GM18519 (cell line): ENCODE measurements around the gene HPCAL1.

Experiments
- ATAC-seq: cut with Tn5 transposase; IDR thresholded peaks from one replicate; pipeline ENCODE4 v1.9.1; 2021; ENCODE audit warnings: mild to moderate bottlenecking, moderate library complexity; ENCODE audit not compliant: unreplicated experiment, low FRiP score

Gene HPCAL1

GRCh38 chr2:10300328-10300920 is 2.3 kb upstream of the HPCAL1 start:
- no peak for ATAC-seq

- no peak for ATAC-seq
Measured at GRCh38 chr2:10300997-10301940, 1.4 kb upstream of the HPCAL1 start.

DNA sequence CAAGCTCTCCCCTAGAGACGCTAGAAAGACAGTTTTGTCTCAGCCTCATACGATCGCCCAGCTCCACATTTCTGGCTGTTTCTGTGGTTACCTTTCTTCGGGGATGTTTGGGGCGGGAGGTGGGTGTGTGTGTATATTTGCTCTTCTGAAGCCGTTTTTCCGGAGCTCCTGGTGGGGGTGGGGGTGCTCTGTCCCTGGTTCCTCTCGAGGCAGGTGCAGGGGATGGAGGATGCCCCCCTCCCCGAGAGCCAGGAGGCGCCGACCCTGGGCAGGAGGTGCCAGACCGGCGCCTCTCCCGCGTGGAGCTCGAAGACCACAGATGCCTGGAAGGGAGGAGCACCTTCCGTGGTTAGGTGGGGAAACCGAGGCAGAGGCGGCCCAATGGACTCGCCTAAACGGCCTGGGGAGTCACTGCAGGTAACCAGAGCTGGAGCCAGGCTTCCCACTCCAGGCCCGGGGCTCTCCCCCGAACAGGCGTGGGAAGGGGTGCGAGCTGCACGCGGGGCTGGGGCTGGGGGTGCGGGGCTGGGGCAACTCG is 694 bp upstream of the HPCAL1 start:
- no peak for ATAC-seq

DNA sequence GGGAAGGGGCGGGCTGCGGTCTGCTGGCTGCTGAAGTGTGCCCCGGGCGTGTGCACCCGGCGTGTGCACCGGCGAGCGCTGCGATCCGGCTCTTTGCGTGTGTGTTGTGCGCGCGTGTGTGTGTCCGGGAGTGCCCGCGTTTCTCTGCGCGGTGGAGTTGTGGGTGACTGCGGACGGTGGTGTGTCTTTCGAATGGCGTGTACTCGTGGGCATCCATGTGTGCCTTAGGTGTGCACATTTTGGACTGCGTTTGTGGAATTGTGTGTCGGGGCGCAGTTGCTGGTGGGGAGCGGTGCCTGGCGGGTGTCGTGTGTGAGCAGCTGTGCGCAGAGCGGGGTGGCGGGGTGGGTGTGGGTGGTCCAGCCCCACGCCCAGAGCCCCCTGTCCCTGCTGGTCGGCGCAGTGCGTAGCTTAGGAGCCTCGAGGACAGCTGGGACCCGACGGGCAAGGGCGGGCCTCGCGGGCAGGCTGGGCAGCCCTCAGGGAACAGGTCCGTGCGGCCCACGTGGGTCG is 533 bp downstream of the HPCAL1 start:
- ATAC-seq: no peak

GRCh38 chr2:10303694-10304378 is 1.1 kb downstream of the HPCAL1 start:
- no peak for ATAC-seq

GRCh38 chr2:10304458-10305253 is 2.0 kb downstream of the HPCAL1 start:
- ATAC-seq: no peak

- no peak for ATAC-seq
Measured at GRCh38 chr2:10305254-10305635, 2.5 kb downstream of the HPCAL1 start.

DNA sequence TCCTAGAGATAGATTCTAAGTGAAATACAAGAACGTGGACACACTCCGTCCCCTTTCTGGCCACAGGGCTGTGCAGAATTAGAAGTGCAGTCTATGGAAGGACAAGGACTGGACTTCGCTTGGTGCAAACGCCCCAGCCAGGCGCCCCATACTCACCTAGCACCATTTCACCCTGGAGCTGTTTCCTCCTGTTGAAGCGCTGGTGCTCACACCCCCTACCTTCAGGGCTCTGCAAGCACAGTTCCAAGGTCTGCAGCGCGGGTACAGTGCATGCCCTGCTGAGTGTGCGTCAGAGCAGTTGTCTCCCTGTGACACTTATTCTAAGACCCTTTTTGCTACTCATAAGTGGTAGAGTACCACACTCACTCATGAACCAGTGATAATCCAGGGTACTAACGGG is 3.0 kb downstream of the HPCAL1 start:
- no peak for ATAC-seq

DNA sequence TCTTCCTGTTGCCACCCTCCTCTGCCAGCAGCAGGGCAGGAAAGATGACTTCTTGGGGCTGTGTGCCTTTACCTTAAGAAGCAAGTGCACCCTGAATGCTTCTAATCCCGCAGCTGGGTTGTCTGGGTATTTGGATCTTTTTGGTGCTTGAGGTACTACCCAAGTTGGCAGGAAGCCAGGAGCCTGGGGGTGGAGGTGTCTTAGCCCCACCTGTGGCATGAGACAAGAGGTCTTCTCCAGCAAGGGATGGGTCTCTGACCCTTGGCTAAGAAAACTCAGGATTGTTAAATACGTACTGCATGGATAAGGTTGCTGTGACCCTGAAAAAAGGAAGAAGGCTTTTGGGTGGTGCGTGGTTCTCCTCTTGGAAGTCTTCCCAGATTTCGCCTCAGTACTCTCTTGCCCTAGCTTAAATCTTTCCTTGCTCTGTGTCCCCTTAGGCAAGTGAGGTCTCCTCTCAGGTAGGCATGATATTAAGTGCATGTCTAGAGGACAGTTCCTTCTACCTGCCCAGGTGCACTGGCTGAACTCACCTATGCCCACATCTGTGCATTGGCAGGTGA is 4.3 kb downstream of the HPCAL1 start:
- ATAC-seq: no peak

DNA sequence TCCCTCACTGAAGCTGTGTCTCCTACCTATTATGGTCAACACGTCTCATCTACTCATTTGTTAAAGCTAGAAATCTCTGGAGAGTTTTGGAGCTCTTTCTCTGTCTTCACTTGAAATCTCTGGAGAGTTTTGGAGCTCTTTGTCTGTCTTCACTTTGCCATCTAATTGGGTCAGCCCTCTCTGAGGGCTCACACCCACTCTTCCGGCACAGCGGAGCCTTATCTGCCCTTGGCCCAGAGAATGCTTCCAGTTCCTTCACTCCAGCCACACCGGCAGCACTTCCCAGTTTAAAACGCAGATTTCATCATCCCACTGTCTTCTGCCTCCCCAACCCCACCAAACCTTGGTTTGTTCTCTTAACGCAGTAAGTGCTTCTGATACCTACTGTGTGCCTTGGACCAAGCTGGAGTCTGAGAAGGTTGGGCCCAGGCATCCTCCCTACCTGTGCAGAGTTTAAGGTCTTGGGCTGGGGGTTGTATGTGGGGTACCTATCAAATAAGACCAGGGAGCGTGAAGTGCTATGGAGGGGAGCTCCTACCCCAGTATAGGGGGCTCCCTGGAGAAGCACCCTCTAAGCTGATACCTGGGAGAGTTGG is 5.0 kb downstream of the HPCAL1 start:
- ATAC-seq: no peak

DNA sequence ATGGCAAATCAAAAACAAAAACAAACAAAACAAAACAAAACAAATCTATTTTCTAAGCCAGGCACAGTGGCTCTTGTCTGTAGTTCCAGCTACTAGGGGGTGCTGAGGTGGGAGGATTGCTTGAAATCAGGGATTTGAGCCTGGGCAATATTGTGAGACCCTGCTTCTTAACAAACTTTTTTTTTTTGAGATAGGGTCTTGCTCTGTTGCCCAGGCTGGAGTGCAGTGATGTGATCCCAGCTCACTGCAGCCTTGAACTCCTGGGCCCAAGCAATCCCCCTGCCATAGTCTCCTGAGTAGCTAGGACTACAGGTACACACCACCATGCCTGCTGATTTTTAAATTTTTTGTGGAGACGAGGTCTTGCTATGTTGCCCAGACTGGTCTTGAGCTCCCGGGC is 6.2 kb downstream of the HPCAL1 start:
- ATAC-seq: no peak

- ATAC-seq: no peak
Measured at GRCh38 chr2:10309286-10309685, 6.6 kb downstream of the HPCAL1 start.

- no peak for ATAC-seq
Measured at GRCh38 chr2:10310309-10310888, 7.7 kb downstream of the HPCAL1 start.

DNA sequence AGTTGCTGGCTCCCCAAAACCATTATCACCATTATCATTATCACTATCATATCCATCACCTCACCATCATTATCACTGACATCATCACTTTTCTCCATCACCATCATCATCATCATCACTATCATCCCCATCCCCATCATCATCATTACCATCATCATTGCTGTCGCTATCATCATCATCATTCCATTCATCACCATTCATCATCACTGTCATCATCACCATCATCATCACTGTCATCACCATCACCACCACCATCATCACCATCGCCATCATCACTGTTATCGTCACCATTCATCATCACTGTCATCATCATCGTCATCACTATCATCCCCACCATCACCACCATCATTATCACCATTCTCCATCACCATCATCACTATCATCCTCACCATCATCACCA is 9.0 kb downstream of the HPCAL1 start:
- ATAC-seq: no peak

DNA sequence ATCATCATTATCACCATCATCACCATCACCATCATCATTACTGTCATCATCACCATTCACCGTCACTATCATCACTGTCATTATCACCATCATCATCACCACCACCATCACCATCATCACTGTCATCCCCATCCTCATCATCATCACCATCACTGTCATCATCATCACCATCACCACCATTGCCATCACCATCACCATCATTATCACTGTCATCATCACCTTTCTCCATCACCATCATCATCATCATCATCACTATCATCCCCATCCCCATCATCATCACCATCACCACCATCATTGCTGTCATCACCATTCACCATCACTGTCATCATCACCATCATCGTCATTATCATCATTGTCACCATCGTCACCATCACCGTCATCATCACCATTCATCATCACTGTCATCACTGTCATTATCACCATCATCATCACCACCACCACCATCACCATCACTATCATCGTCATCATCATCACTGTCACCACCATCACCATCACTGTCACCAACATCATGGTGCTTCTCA is 9.8 kb downstream of the HPCAL1 start:
- ATAC-seq: no peak

- ATAC-seq: no peak
Measured at GRCh38 chr2:10316336-10316735, 13.6 kb downstream of the HPCAL1 start.

- no peak for ATAC-seq
Measured at GRCh38 chr2:10316860-10317259, 14.2 kb downstream of the HPCAL1 start.

DNA sequence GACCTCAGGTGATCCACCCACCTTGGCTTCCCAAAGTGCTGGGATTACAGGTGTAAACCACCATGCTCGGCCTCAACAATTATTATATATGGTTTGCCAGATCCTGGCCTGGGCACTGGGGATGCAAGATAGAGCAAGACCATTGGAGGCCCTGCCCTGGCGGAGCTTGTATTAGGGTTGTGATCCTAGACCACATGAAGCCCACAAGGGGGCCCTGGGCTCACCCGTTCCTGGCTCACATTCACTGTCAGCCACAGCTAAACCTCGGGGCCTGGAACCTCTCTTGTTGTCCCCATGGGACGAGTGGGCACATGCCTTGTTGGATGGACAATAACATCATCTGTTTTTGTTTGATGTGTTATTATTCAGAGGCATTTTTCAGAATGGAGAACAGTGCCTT is 14.9 kb downstream of the HPCAL1 start:
- ATAC-seq: no peak

DNA sequence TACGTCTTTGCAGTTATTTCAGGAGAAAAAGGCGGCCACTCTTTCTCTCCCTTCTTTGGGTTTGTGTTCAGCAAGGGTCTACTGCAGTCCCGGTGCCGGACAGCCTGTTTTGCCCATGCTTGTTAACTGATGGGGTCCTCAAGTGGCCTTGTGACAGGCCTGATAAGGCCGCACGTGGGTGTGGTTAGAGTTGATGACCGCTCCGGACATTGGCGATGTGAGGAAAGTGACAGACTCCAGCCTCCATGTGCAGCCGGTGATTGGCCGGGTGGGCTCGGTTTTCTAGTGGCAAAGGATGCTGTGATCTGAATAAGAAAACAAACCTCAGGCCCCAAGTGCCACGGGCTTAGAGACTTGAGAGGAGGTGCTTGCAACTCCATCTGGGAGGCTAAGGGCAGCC is 15.6 kb downstream of the HPCAL1 start:
- no peak for ATAC-seq
